Loucy (cell line): ENCODE measurements around the gene PIK3CG.

Source experiments
- CTCF ChIP-seq: fragments of 200-600 bp; sonication (generic); conservative IDR thresholded peaks from 2 replicates; pipeline ENCODE4 v1.5.1; 2014; ENCODE audit warnings: mild to moderate bottlenecking, antibody characterized with exemption, low read length
- EZH2phosphoT487 ChIP-seq: fragments of 200-600 bp; IDR thresholded peaks from 2 replicates; pipeline ENCODE4 v1.6.1; 2018; ENCODE audit warnings: antibody characterized with exemption, mild to moderate bottlenecking, moderate library complexity, borderline replicate concordance

DNA sequence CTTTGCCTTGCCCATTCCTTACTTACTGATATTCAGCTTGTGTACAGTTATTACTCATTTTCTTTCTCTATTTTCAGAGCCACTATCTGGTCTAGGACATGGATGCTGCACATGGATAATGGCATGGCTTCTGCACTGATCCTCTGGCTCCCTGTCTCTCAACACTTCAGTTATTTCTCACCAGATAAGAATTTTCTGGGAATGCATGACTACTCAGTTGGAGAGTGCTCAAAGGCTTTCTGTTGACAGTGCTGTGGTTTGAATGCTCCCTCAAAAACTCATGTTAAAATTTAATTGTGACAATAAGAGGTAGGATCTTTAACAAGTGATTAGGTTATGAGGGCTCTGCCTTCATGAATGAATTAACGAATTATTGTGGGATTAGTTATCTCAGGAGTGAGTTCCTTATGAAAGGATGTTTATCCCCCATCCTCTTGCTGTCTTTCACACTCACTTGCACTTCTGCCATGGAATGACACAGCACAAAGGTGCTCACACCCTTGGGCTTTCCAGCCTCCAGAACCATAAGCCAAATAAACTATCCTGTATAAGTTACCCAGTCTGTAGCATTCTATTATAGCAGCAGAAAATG is 16.1 kb upstream of the PIK3CG start:
- TF ChIP-seq CTCF = no peak
- no peak for TF ChIP-seq EZH2phosphoT487
